AML-193 (cell line): Measurements from ENCODE around the gene SEL1L2.
A peak's percentile ranks its signal among the peaks of the same experiment; 100 is the strongest.

ENCODE experiments used
- DNase-seq, 2 experiments: peaks; one replicate each; lab custom pipeline; 2025; lab: John Stamatoyannopoulos, UW

The SEL1L2 gene

GRCh38 chr20:13863244-13863643 lies 127.2 kb downstream of the SEL1L2 start:
- no peak for DNase-seq

- no peak for DNase-seq
Observed at GRCh38 chr20:13862245-13862644, 128.2 kb downstream of the SEL1L2 start.

DNA sequence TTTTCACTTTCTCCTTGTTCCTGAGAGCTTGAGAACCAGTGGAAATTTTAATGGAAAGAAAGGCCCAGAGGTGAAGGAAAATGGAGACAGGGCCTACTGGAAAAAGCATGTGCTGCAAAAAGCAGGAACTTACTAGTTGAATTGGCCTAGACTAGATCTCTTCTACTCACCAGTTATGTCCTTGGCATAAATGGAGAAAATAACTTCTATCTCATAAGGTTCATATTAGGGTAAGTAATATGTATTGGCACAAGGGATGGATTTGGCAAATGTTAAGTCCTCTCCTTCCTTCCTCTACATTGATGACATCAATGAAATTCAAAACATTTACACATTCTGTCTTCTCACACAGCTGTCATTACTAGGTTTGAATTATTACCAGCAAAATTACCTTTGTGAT lies 131.5 kb downstream of the SEL1L2 start:
- DNase-seq: no peak

DNA sequence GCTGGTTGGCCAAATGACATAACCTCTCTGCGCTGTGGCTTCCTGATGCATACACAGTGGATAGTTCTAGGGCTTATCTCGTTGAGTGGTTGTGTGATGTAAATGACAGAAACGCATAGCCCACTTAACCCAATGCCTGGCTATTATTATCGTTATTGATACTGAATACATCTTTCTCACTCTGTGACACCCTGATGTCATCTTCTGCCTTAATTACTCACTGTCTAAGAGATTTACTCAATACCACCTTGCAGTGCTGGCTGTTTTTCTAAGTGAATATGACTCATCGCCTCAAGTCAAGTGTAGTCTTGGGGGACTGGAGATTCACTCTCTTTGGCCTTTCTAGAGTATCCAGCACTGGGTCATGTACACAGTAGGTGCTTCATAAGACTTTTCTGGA lies 132.0 kb downstream of the SEL1L2 start:
- no peak for DNase-seq

GRCh38 chr20:13857961-13858360 lies 132.5 kb downstream of the SEL1L2 start:
- no peak for DNase-seq

- DNase-seq: no peak
Observed at GRCh38 chr20:13857304-13857703, 133.1 kb downstream of the SEL1L2 start.

DNA sequence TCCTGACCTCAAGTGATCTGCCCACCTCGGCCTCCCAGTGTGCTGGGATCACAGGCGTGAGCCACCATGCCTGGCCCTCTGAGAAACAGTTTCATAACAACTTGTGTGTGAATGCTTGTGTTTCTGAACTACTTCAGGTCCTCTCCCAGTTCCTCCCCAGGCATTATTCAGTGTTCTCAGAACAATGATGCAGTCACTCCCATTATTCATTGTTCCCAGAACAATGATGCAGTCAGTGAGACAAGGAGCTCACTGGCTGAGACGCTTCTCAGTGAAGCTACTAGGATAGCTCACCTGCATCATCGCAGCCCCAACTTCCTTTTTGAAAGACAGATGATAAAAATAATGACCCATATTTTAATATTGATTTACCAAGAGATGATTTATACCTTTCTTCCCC lies 134.1 kb downstream of the SEL1L2 start:
- no peak for DNase-seq

GRCh38 chr20:13855613-13856012 lies 134.8 kb downstream of the SEL1L2 start:
- DNase-seq: no peak

DNA sequence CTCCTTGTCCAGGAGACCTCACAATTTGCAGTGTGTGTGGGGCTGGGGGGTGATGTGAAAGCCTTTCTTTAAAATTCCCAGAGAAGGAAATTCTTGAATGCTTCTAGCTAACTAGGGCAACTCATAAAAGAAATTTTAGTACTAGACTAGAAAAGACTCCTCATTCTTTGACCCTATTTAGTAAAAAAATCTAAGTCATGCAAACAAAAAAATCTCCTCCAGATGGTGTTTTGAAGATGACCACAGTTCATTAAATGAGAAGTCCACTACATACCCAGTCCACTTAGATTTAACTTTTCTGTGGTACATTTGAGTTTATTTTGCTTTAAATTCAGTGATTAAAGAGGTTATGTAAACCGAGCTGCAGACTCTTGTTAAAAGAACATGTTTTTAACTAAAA lies 138.1 kb downstream of the SEL1L2 start:
- DNase-seq: no peak

GRCh38 chr20:13851279-13851678 lies 139.1 kb downstream of the SEL1L2 start:
- no peak for DNase-seq

- DNase-seq: no peak
Observed at GRCh38 chr20:13844296-13844695, 146.1 kb downstream of the SEL1L2 start.

- no peak for DNase-seq
Observed at GRCh38 chr20:13841206-13841605, 149.2 kb downstream of the SEL1L2 start.

GRCh38 chr20:13840093-13840465 lies 150.3 kb downstream of the SEL1L2 start:
- DNase-seq: no peak

DNA sequence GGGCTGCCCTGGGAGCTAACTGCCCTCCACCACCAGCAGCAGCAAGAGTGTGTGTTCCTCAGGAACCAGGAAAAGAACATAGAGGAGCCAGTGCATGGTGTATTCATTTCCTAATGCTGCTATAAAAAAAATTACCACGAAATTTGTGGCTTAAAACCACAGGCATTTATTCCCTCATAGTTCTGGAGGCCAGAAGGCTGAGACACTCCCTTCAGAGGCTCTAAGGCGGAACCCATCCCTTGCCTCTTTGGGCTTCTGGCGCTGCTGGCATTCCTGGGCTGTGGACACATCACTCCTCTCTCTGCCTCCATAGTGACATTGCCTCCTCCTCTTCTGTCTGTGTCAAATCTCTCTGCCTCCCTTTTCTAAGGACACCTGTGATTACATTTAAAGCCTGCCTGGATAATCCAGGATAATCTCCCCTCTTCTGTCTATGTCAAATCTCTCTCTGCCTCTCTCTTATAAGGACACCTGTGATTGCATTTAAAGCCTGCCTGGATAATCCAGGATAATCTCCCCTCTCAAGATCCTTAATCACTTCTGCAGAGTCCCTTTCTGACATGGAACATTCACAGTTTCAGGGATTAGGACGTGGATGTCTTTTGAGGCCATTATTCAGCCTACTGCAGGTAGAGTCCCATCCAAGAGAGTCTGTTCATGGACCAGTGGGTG lies 150.9 kb downstream of the SEL1L2 start:
- DNase-seq: no peak

DNA sequence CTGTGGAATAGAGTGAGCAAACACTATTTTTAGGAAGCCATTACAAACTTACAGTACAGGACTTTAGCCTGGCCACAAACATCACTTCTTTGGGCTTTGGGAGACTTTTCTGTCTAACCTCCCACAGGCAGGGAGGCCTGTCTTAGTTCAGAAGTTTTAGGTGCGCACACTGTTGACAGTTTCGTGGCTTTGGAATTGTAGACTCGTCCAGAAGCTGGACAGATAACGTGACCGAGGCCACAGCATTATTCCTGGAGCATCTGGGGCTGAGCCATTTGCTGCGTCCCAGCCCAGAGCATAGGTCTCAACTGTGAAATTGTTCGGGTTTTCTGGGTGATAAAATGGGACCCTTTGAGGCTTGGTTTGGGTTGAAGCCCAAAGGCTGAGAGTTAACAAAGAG lies 151.8 kb downstream of the SEL1L2 start:
- DNase-seq: no peak

DNA sequence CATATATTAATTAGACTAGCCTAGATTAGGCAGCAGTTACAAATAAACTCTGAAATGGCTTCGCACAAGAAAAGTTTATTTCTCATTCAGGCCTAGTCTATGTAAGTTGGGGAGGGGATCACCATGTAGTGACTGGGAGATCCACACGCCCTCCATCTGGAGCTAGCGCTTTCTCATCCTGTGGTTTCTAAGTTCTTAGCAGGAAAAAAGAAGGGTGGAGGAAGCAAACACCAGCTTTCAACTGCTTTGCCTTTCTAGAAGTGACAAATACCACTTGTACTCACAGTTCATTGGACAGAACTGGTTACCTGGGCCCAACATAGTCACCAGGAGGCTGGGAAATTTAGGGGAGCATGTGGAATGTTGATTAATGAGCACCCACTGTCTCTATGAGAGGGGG lies 158.9 kb downstream of the SEL1L2 start:
- no peak for DNase-seq

- DNase-seq: no peak
Observed at GRCh38 chr20:13825465-13825864, 164.9 kb downstream of the SEL1L2 start.

DNA sequence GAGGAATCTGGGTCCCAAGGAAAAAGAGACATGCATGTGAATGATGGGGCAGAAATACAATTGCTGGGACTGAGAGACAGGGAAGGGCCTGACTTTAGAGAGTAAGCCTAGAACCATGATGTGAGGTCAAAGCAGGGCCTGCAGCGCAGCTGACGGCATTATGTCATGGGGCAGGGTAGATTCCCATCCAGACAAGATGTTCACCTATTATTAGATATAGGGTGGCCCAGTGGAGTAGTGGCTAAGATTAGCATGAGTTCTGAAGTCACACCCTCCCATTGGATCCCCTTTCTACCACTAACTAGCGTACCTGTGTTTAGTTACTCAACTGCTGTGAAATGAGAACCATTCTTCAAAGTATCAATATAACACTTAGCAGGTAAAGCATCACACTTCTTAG lies 166.0 kb downstream of the SEL1L2 start:
- no peak for DNase-seq

DNA sequence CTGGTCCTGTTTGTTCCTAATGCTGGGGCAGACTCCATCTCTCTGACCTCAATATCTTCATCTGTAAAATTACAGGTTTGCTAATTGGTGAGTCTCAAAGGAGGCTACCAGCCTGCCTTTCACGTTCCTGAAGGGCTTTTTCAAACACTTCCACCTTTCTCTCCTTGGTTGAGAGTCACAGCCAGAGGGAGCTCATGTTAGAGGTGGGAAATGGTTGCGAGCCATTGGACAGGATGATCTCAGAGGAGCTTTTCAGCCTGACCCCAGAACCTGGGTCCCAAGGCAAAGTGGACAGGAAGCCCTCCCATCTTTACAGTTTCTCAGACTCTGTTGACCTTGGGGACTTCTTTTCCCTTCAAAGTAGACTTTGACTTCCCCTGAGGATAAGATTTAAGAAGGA lies 168.0 kb downstream of the SEL1L2 start:
- DNase-seq: no peak

DNA sequence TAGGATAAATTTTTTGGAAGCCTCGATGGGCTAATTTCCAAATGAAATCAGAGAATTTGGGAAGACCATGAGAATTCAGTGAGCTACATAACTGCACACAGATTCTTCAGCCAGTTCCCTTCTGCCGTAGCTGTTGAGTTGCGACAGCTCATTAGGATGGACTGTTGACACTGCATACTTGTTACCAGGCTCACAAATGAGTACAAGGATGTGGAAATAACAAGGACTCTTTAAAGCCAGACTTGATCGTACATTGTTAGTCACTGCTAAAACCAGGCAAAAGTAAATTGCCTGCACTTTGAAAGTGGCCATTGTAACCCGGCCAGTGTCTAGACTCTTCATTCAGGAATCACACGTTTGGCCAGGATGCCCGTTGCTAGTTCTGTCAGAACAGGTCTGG lies 168.5 kb downstream of the SEL1L2 start:
- DNase-seq: no peak

DNA sequence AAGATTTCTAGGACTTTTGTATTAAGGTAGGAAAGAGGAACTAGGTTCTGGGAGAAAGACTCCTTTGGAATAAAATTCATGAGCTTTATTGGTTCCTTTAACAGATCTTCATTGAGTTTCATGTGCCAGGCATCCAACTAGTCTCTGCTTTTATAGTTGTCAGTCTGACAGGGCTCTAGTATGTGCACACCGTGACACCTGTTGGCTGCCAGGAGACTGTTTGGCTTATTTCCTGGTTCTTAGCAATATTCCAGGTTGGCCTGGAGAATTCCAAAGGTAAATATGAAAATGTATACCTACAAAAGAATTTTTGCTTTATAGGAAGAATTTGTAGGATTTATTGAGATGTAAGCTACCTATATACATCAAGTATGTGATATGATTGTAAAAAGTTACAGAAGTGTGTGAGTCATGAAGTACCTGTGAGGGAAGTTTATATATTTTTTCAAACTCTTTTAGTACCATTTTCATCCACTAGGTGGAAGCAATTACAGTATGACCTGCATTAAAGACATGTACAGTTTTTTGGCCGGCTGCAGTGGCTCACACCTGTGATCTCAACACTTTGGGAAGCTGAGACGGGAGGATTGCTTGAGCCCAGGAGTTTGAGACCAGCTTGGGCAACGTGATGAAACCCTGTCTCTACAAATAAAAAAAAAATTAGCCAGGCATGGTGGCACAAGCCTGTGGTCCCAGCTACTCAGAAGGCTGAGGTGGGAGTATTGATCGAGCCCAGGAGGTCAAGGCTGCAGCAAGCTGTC lies 170.3 kb downstream of the SEL1L2 start:
- peak; percentile 25 to 59 for DNase-seq

DNA sequence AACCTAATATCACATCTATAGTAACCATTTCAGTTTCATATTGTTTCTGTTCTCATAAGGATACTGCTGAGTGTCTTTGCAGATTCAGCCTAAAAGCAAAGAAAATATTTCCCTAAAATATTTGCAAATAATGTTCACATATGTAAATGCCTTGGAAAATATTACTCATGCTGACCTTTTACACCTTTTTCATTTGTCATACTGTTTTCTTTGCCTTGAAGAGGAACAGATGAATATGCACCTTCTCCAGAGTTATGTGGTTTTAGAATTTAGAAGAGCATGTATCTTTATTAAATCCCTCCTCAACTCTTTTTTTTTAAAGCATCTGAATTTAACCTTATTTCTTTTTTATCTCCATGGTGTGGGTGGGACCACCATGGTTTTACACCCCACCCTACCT lies 173.1 kb downstream of the SEL1L2 start:
- no peak for DNase-seq

DNA sequence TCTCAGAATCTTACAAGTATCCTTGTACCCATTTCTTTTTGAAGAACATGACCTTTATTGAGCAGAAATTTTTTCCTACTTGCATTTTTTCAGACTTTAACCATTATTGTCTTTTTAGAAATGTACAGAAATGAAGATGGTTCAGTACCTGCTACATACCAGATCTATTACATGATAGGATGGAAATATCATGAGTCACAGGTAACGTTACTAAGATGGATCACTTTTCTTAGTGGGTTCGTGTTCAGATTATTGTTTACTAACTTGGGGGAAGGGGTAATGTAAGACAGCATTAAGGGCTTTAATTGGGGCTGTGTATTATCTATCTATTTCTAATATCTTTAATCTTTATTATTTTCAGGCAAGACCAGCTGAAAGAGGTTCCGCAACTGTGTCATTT lies 173.7 kb downstream of the SEL1L2 start:
- DNase-seq: no peak

DNA sequence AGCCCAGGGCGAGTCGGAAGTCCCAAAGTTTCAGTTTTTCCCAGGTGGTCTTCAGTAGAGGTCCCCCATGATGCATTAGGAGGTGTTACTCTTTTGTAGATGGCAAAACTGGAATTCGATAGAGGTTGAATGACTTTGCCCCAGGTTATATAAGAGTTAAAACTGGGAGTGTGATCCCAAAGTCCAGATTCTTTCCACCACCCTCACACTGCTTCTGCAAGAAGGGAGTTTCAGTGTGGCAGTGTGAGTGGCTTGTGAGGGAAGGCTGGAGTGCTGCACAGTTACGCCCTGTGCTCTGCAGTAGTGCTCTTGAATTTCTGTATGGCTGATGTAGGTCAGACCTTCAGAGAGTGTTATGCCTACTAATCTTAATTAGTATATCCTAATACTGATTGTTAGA lies 175.7 kb downstream of the SEL1L2 start:
- no peak for DNase-seq
